WTC11 (cell line): ENCODE measurements around the gene CLDND2. TPM values are rescaled to one million over a fixed set of nuclear protein-coding genes. Genes with fewer than 3 reads are reported as not detected.
A peak's percentile ranks its signal among the peaks of the same experiment; 100 is the strongest.

Experiments used
- ATAC-seq: fragments of 200-7000 bp; cut with Tn5 transposase; 2 replicates; pipeline ENCODE4 v1.10.0; 2021; ENCODE audit warnings: mild to moderate bottlenecking, moderate library complexity
- CTCF ChIA-PET: fragments of 300-600 bp; sonication (Branson Sonifier 250); formaldehyde crosslinking; loops from one replicate; lab custom pipeline; 2021; ENCODE audit warnings: antibody characterized with exemption; lab: Charles Lee
- POLR2A ChIA-PET: fragments of 350-600 bp; sonication (Branson Sonifier 250); formaldehyde crosslinking; loops from one replicate; lab custom pipeline; 2021; ENCODE audit warnings: antibody characterized with exemption; lab: Charles Lee
- DNase-seq: peaks from one replicate; pipeline ENCODE4 v3.0.0; 2021; ENCODE audit warnings: low spot score
- H3K27ac Mint-ChIP-seq: 2 replicates; pipeline ENCODE4 v1.8.0; 2021; ENCODE audit warnings: mixed read lengths
- H3K27me3 Mint-ChIP-seq: 2 replicates; pipeline ENCODE4 v1.8.0; 2021; ENCODE audit warnings: low read depth, mild to moderate bottlenecking, moderate library complexity, mixed read lengths
- H3K36me3 Mint-ChIP-seq: 2 replicates; pipeline ENCODE4 v1.8.0; 2021; ENCODE audit warnings: mixed read lengths
- H3K4me1 Mint-ChIP-seq: 2 replicates; pipeline ENCODE4 v1.8.0; 2022; ENCODE audit warnings: mixed read lengths
- H3K4me3 Mint-ChIP-seq: 2 replicates; pipeline ENCODE4 v1.8.0; 2021; ENCODE audit warnings: mild to moderate bottlenecking, moderate library complexity, mixed read lengths
- H3K9me3 Mint-ChIP-seq: 2 replicates; pipeline ENCODE4 v1.8.0; 2021; ENCODE audit warnings: mixed read lengths
- CREB1 ChIP-seq: sonication (generic); formaldehyde crosslinking; IDR thresholded peaks from 2 replicates; pipeline ENCODE4 v1.8.0; 2023; ENCODE audit warnings: mild to moderate bottlenecking, missing genetic modification reagents
- CREM ChIP-seq: sonication (generic); formaldehyde crosslinking; IDR thresholded peaks from 2 replicates; pipeline ENCODE4 v1.8.1; 2022; ENCODE audit warnings: mild to moderate bottlenecking, missing genetic modification reagents, moderate library complexity
- ETV6 ChIP-seq: sonication (generic); formaldehyde crosslinking; IDR thresholded peaks from 2 replicates; pipeline ENCODE4 v1.8.1; 2022; ENCODE audit warnings: mild to moderate bottlenecking, missing genetic modification reagents
- FOXP1 ChIP-seq: sonication (generic); formaldehyde crosslinking; IDR thresholded peaks from 2 replicates; pipeline ENCODE4 v1.8.0; 2022; ENCODE audit warnings: missing genetic modification reagents, mild to moderate bottlenecking, moderate library complexity, borderline replicate concordance
- GTF2I ChIP-seq: fragments of 250-450 bp; sonication (Bioruptor Pico); conservative IDR thresholded peaks from 2 replicates; pipeline ENCODE4 v1.4.0; 2021; ENCODE audit warnings: mild to moderate bottlenecking
- JUN ChIP-seq: sonication (generic); formaldehyde crosslinking; IDR thresholded peaks from 2 replicates; pipeline ENCODE4 v1.8.0; 2023; ENCODE audit warnings: mild to moderate bottlenecking, missing genetic modification reagents
- MXD4 ChIP-seq: fragments of 250-450 bp; sonication (Bioruptor Pico); IDR thresholded peaks from 2 replicates; pipeline ENCODE4 v1.8.0; 2021; ENCODE audit warnings: mild to moderate bottlenecking, moderate library complexity, borderline replicate concordance
- NFE2L1 ChIP-seq: sonication (generic); formaldehyde crosslinking; IDR thresholded peaks from 2 replicates; pipeline ENCODE4 v1.8.1; 2023; ENCODE audit warnings: missing genetic modification reagents
- NFYB ChIP-seq: sonication (generic); formaldehyde crosslinking; conservative IDR thresholded peaks from 2 replicates; pipeline ENCODE4 v1.8.0; 2022; ENCODE audit warnings: low read depth, missing genetic modification reagents
- SMAD3 ChIP-seq: sonication (generic); formaldehyde crosslinking; IDR thresholded peaks from 2 replicates; pipeline ENCODE4 v1.8.0; 2022; ENCODE audit warnings: missing genetic modification reagents, mild to moderate bottlenecking, borderline replicate concordance
- SMAD4 ChIP-seq: sonication (generic); formaldehyde crosslinking; IDR thresholded peaks from 2 replicates; pipeline ENCODE4 v1.8.0; 2022; ENCODE audit warnings: mild to moderate bottlenecking, missing genetic modification reagents
- TEAD1 ChIP-seq: sonication (generic); formaldehyde crosslinking; IDR thresholded peaks from 2 replicates; pipeline ENCODE4 v1.8.0; 2022; ENCODE audit warnings: mild to moderate bottlenecking, missing genetic modification reagents
- ZNF219 ChIP-seq: sonication (generic); formaldehyde crosslinking; IDR thresholded peaks from 2 replicates; pipeline ENCODE4 v1.8.0; 2023; ENCODE audit warnings: missing genetic modification reagents, mild to moderate bottlenecking, borderline replicate concordance
- ZNF232 ChIP-seq: sonication (generic); formaldehyde crosslinking; IDR thresholded peaks from 2 replicates; pipeline ENCODE4 v1.8.0; 2022; ENCODE audit warnings: mild to moderate bottlenecking, missing genetic modification reagents
- ZNF396 ChIP-seq: fragments of 250-450 bp; sonication (Bioruptor Pico); IDR thresholded peaks from 2 replicates; pipeline ENCODE4 v1.8.0; 2021; ENCODE audit warnings: mild to moderate bottlenecking, moderate library complexity, borderline replicate concordance
- ZNF416 ChIP-seq: fragments of 250-450 bp; sonication (Bioruptor Pico); IDR thresholded peaks from 2 replicates; pipeline ENCODE4 v1.9.0; 2021; ENCODE audit warnings: mild to moderate bottlenecking, inconsistent platforms
- total RNA-seq: library from RNA; stranded (reverse); gene quantifications from 3 replicates; pipeline ENCODE4 v1.2.3, GENCODE V29; 2021
- TF ChIP-seq, protein P1 (sequence below): fragments of 250-450 bp; sonication (Bioruptor Pico); IDR thresholded peaks from 2 replicates; pipeline ENCODE4 v2.1.2; 2022; ENCODE audit warnings: mild to moderate bottlenecking, moderate library complexity
- TF ChIP-seq, protein P2 (sequence below): sonication (generic); formaldehyde crosslinking; IDR thresholded peaks from 2 replicates; pipeline ENCODE4 v1.8.0; 2023; ENCODE audit warnings: mild to moderate bottlenecking, missing genetic modification reagents
- TF ChIP-seq, protein P3 (sequence below): sonication (generic); formaldehyde crosslinking; IDR thresholded peaks from 2 replicates; pipeline ENCODE4 v1.8.1; 2022; ENCODE audit warnings: low read depth, mild to moderate bottlenecking, moderate library complexity, missing genetic modification reagents, borderline replicate concordance

Gene CLDND2
- total RNA-seq, 1 experiment from 2014 or later, result 1.7 TPM

DNA sequence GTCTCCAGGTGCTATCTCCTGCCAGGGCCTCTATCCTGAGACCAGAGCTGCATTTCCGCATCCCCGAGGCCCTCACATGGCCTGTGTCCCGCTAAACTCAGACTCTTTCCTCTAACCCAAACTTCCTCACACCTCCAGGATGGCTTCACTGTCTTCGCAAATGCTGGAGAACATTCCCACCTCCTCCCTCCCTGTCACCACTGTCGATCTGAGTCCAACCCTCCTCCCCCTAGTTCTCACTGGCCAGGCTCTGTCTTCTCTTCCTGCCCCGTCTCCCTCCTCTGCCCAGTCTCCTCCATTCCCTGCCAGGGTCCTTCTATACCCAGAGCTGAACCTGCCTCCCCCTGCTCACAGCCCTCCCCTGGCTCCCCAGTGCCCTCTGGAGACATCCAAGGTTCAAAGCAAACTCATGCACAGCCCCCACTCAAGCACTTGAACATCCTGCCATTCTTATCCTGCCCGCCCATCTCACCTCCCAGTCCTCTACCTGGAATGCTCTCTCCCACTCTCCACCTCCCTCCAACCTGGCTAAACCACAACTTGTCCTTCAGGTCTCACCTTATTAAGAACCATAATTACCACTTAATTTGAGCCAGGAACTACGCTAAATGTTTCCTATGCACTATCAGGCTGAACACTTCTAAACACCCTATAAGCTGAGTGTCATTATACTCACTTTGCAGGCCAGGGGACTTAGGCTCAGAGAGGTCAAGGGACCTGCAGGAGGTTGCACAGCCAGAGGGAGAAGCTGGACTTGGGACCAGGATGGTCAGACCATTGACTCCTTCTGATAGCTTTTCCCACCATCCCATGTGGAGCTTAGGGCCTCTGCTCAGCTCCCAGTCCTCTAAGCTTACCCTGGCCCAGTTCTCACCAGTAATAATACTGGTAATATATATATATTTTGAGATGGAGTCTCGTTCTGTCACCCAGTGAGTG lies 25.9 kb downstream of the CLDND2 start:
- no peak for DNase-seq
- H3K27ac Mint-ChIP-seq, result peak overlapping the region; percentile 35
- peaks cover 7% of the 10 kb centered on the region for H3K36me3 Mint-ChIP-seq
- no peak for ATAC-seq
- ChIA-PET POLR2A (interaction anchor here (0.6 to 1.3 kb wide), 3 partner anchors 23 to 79 kb away, joined by 3 to 5 read pairs (median 3); partner anchors contain the start of gene ETFB), CTCF (interaction anchor here (0.7 to 4.6 kb wide), 7 partner anchors 21 to 318 kb away, joined by 3 to 37 read pairs (median 4); no protein-coding TSS in a partner anchor)
- peaks cover 26% of the 10 kb centered on the region for H3K27me3 Mint-ChIP-seq
- H3K4me3 Mint-ChIP-seq, result peak overlapping the region; percentile 50
- TF ChIP-seq, protein P1, sequence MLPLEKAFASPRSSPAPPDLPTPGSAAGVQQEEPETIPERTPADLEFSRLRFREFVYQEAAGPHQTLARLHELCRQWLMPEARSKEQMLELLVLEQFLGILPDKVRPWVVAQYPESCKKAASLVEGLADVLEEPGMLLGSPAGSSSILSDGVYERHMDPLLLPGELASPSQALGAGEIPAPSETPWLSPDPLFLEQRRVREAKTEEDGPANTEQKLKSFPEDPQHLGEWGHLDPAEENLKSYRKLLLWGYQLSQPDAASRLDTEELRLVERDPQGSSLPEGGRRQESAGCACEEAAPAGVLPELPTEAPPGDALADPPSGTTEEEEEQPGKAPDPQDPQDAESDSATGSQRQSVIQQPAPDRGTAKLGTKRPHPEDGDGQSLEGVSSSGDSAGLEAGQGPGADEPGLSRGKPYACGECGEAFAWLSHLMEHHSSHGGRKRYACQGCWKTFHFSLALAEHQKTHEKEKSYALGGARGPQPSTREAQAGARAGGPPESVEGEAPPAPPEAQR (CRISPR knock-in tag), result no peak
- TF ChIP-seq NFE2L1 (CRISPR knock-in tag) (no peak), CREM (no peak), GTF2I (CRISPR knock-in tag) (0 out of 2 replicates have a peak, but pooled peaks have one; percentile 14)
- peaks cover 32% of the 10 kb centered on the region for H3K4me1 Mint-ChIP-seq
- H3K9me3 Mint-ChIP-seq, result no peaks in the 10 kb centered on the region

DNA sequence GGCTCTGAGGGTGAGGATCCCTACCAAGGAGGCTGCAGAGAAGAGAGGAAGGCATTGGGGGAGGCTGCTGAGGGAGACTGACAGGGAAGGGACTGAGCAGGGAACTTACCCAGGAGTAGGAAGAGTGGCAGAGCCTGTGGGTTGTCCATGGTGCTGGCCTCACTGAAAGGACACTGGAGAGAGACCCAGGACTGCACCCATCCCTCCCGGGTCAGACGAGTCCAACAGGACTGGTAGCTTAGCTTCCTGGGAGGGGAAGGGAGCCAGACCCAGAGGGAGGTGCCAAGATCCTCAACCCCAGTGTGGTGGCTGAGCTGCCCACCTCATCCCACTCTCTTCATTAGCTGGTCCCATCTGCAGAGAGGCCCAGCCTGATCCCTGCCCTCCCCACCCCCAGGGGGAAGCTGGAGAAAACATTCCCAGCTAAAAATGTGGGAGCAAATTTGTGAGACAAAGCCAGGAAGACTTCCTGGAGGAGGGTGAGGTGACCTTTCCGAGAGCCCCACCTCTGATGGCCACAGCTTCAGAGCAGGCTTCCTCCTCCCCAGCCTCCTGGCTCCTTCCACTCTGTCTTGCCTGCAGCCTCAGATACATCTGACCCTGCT lies 26.7 kb downstream of the CLDND2 start, which contains the start of gene VSIG10L:
TSS of gene VSIG10L (minus strand) at position 164 of the 605 bp plus-strand sequence. CDS start at position 149, 15 bp downstream.
- H3K36me3 Mint-ChIP-seq, result peaks cover 7% of the 10 kb centered on the region
- no peaks in the 10 kb centered on the region for H3K9me3 Mint-ChIP-seq
- H3K4me1 Mint-ChIP-seq, result peaks cover 32% of the 10 kb centered on the region
- no peak for ATAC-seq
- ChIA-PET CTCF (interaction anchor here (0.7 to 4.6 kb wide), 7 partner anchors 22 to 319 kb away, joined by 3 to 37 read pairs (median 4); no protein-coding TSS in a partner anchor), POLR2A (interaction anchor here (0.6 to 1.3 kb wide), 4 partner anchors 24 to 80 kb away, joined by 3 to 5 read pairs (median 4); partner anchors contain the start of gene ETFB)
- H3K27me3 Mint-ChIP-seq, result peaks cover 26% of the 10 kb centered on the region
- H3K4me3 Mint-ChIP-seq, result peak within 1 kb of the TSS; percentile 71
- H3K27ac Mint-ChIP-seq, result peak within 1 kb of the TSS; percentile 35
- DNase-seq, result no peak
- TF ChIP-seq ZNF232 (CRISPR knock-in tag) (no peak), ZNF219 (no peak), JUN (CRISPR knock-in tag) (no peak), MXD4 (CRISPR knock-in tag) (no peak), NFYB (CRISPR knock-in tag) (no peak), SMAD3 (CRISPR knock-in tag) (no peak)

DNA sequence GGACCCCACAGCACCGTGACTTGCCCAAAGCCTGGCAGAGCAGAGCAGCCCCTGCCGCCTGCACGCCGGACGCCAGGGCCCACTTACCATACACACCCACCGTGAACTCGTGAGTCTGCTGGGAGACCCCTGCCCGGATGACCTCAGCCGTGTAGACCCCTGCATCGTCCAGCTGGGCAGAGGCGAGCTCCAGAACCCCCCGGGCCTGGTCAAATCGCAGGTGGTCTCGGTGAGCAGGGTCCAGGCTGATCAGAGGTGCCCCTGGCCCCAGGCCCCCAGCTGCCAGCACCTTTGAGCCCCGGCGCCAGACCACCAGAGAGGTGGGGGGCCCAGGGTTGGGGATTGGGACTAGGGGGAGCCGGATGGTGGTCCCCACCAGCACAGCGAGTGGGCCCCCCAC lies 27.7 kb downstream of the CLDND2 start:
- no peak for TF ChIP-seq TEAD1
- TF ChIP-seq FOXP1 (CRISPR knock-in tag), result no peak
- TF ChIP-seq, protein P2, sequence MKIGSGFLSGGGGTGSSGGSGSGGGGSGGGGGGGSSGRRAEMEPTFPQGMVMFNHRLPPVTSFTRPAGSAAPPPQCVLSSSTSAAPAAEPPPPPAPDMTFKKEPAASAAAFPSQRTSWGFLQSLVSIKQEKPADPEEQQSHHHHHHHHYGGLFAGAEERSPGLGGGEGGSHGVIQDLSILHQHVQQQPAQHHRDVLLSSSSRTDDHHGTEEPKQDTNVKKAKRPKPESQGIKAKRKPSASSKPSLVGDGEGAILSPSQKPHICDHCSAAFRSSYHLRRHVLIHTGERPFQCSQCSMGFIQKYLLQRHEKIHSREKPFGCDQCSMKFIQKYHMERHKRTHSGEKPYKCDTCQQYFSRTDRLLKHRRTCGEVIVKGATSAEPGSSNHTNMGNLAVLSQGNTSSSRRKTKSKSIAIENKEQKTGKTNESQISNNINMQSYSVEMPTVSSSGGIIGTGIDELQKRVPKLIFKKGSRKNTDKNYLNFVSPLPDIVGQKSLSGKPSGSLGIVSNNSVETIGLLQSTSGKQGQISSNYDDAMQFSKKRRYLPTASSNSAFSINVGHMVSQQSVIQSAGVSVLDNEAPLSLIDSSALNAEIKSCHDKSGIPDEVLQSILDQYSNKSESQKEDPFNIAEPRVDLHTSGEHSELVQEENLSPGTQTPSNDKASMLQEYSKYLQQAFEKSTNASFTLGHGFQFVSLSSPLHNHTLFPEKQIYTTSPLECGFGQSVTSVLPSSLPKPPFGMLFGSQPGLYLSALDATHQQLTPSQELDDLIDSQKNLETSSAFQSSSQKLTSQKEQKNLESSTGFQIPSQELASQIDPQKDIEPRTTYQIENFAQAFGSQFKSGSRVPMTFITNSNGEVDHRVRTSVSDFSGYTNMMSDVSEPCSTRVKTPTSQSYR (CRISPR knock-in tag), result no peak
- no peak for TF ChIP-seq ZNF396
- TF ChIP-seq, protein P3, sequence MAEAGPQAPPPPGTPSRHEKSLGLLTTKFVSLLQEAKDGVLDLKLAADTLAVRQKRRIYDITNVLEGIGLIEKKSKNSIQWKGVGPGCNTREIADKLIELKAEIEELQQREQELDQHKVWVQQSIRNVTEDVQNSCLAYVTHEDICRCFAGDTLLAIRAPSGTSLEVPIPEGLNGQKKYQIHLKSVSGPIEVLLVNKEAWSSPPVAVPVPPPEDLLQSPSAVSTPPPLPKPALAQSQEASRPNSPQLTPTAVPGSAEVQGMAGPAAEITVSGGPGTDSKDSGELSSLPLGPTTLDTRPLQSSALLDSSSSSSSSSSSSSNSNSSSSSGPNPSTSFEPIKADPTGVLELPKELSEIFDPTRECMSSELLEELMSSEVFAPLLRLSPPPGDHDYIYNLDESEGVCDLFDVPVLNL, result no peak
- no peak for TF ChIP-seq NFYB (CRISPR knock-in tag)
- TF ChIP-seq ETV6, result no peak
- TF ChIP-seq CREB1 (CRISPR knock-in tag), result no peak
- TF ChIP-seq SMAD4, result no peak
- no peak for TF ChIP-seq ZNF416 (CRISPR knock-in tag)
- TF ChIP-seq ZNF232 (CRISPR knock-in tag), result no peak
- Mint-ChIP-seq H3K27me3 (peaks cover 26% of the 10 kb centered on the region), H3K27ac (no peak overlapping the region), H3K4me1 (peaks cover 32% of the 10 kb centered on the region), H3K9me3 (no peaks in the 10 kb centered on the region), H3K36me3 (peaks cover 11% of the 10 kb centered on the region), H3K4me3 (peak overlapping the region; percentile 71)
- ChIA-PET POLR2A (interaction anchor here (1.3 kb wide), 1 partner anchor 26 kb away, joined by 5 read pairs; no protein-coding TSS in a partner anchor), CTCF (interaction anchor here (0.7 to 4.6 kb wide), 10 partner anchors 23 to 320 kb away, joined by 3 to 37 read pairs (median 5); partner anchors contain the start of gene C19orf84)
- DNase-seq (no peak), ATAC-seq (no peak)
